GM19455 (cell line): ENCODE results near the gene RIMKLA.

Source experiments
- ATAC-seq: cut with Tn5 transposase; IDR thresholded peaks from one replicate; pipeline ENCODE4 v1.9.1; 2021; ENCODE audit not compliant: unreplicated experiment

Gene RIMKLA

GRCh38 chr1:42427240-42427639, 46.6 kb downstream of the RIMKLA start:
- no peak for ATAC-seq

- ATAC-seq = no peak
Observed at GRCh38 chr1:42429603-42430002, 49.0 kb downstream of the RIMKLA start.

GRCh38 chr1:42430286-42431135, 49.9 kb downstream of the RIMKLA start:
- no peak for ATAC-seq

GRCh38 chr1:42431514-42431913, 50.9 kb downstream of the RIMKLA start:
- no peak for ATAC-seq

DNA sequence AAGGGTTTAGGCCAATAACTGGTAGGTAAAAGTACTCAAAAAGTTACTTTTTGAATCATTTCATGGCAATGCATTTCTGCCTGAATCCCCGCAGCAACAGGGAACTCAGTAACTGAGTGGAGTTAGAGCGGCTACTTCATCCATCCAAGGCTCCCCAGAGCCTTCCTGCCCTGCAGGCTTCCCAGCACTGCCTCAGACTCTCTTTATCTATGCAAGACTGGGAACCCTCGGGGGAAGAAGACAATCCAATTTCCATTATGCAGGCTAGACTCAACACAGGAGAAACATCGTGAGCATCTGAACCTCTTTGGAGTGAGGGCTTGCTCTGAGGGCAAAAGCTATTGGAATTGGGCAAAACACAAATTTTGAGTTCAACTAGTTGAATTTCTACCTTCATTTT, 52.1 kb downstream of the RIMKLA start:
- ATAC-seq = no peak

GRCh38 chr1:42433369-42433768, 52.8 kb downstream of the RIMKLA start:
- no peak for ATAC-seq

DNA sequence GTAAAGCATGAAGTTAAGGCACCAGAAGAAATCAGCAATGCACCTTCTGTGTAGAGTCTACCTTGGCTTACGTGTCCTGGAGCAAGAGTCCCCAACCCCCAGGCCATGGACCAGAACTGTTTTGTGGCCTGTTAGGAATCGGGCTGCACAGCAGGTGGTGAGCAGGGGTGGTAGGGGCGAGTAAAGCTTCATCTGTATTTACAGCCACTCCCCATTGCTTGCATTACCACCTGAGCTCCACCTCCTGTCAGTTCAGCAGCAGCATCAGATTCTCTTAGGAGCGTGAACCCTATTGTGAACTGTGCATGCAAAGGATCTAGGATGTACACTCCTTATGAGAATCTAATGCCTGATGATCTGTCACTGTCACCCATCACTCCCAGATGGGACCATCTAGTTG, 53.7 kb downstream of the RIMKLA start:
- ATAC-seq = no peak

- ATAC-seq = no peak
Observed at GRCh38 chr1:42439940-42440339, 59.3 kb downstream of the RIMKLA start.

DNA sequence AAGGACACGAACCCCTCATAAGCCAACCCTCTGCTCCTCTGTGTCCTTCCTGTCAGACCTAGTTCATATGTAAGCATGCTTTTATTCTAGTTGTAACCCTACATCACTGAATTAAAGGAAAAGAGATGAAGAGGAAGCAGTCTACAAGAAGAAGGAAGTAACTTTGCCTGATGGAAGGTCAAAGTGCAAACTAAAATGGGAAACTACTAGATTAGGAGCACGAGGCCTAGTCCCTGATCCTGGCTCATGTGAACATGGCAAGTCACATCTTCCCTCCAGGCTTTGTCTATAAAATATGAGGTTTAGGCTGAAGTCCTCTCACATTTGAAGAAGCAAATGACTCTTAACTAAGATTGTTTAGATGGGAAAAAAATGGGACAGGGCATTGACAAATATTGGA, 62.1 kb downstream of the RIMKLA start:
- no peak for ATAC-seq

- ATAC-seq = no peak
Observed at GRCh38 chr1:42449256-42449655, 68.7 kb downstream of the RIMKLA start.

DNA sequence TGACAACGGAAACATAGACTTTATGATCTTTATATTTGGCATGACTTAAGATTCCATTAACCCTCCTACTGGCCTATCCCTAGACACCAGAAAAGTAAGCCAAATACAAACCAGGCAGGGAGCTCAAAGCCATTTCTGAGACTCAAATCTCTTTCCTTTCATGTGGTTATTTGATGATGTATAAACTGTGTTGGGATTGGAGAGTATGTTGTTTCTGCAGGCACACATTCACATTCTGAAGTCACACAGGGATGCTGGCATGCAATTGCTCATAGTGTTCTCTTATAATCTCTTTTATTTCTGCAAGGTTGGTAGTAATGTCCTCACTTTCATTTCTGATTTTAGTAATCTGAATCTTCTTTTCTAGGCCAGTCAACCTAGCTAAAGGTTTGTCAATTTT, 69.5 kb downstream of the RIMKLA start:
- no peak for ATAC-seq

DNA sequence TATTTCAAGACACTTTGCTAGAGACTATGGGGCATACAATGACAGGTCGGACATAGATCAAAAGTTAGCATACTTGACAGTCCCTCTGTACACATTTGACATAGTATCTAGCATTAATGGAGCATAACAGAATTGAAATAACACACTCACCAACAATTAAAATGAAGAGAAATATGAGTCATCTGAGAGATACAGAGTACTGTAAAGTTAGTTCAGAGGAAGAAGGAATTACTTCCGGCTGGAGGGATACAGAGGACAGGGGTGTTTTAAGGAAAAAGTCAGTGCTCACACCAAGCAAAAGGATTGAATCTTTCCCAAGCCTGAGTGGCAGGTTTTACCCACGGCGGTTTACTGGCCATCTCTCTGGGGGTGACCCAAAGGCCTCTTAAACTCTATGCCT, 72.8 kb downstream of the RIMKLA start:
- ATAC-seq = no peak

DNA sequence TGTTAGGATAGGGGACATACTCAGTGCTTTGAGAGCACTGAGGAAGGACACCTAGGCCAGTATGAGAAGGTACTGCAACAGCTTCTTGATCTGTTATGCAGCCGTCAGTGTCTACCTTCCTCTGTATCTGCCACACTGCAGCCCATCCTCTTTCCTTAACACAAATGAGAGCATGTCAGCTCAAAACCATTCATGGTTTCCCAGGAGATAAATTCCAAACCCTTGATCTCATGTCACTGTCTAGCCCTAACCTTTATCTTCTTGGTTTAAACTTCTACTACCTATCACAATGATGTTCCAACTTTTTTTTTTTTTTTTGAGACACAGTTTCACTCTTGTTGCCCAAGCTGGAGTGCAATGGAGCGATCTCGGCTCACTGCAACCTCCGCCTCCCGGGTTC, 73.8 kb downstream of the RIMKLA start:
- no peak for ATAC-seq

GRCh38 chr1:42456010-42456753, 75.6 kb downstream of the RIMKLA start, which contains the start of the genes PPCS and ZMYND12:
Gene PPCS (plus strand): TSS chr1:42456543. CDS start chr1:42456566, 23 bp downstream.
Gene ZMYND12 (minus strand): TSS chr1:42456022. CDS start chr1:42455997, 25 bp downstream.
- ATAC-seq = peak; percentile 73

DNA sequence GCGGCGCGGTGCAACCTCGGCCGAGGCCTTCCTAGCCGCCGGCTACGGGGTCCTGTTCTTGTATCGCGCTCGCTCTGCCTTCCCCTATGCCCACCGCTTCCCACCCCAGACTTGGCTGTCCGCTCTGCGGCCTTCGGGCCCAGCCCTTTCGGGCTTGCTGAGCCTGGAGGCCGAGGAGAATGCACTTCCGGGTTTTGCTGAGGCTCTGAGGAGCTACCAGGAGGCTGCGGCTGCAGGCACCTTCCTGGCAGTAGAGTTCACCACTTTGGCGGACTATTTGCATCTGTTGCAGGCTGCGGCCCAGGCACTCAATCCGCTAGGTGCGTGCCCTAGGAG, 76.1 kb downstream of the RIMKLA start:
- ATAC-seq = peak; percentile 65

DNA sequence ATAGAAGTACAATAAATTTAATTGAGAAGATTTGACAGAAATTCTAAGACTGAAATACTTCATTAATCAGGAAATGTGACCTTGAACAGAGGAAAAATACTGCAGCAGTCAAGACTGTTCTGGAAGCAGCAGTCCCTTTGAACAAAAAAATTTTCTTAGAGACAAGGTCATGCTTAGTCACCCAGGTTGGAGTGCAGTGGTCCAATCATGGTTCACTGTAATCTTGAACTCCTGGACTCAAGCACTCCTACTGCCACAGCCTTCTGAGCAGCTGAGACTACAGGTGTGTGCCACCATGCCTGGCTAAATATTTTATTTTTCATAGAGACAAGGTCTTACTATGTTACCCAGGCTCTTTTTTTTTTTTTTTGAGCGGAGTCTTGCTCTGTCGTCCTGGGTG, 80.6 kb downstream of the RIMKLA start:
- ATAC-seq = no peak

DNA sequence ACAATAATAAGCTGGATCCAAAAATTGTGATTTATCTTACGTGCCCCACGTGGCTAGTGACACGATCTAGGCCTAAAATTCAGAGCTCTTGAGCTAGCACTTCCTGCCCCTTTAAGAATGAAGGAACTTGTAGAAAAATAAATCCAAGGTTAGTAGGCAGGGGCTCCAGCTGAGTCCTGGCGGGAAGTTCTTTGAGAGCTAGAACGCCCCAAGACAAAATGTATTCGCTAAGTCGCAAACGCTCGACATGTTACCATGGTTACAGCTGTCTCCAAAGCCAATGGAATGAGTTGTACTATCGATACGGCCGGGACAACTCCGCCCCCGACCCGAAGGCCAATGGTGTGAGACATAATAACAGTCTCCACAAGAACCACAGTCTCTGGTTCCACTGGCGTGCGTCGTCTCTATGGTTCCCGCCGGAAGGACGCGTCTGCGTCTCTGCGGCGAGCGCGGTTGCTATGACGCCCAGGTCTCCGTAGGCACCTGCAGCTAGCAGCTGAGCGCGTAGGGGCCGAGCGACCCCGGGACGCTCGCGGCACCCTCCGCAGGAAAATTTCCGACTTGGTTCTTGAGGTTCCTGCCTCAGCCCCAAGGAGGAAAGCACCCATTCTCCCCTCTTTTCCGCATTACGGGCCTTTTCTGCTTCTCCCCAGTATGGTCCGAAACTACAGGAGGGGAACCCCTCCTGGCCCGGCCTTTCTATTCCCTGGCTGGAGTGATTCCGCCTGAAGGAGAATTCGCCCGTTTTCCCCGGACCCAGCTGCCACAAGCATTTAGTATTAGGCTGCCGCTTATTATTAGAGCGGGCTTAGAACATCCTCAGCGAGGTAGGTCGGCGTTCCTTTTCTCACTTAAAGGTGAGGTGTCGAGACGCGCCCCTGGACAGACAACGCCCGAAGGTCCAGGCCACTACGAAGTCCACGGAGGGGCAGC, 82.5 kb downstream of the RIMKLA start, which contains the start of gene CCDC30:
Gene CCDC30 (plus strand): TSS at position 459 of the 936 bp plus-strand sequence. CDS start 17,266 bp downstream, outside the sequence.
- peak; percentile 99 for ATAC-seq

DNA sequence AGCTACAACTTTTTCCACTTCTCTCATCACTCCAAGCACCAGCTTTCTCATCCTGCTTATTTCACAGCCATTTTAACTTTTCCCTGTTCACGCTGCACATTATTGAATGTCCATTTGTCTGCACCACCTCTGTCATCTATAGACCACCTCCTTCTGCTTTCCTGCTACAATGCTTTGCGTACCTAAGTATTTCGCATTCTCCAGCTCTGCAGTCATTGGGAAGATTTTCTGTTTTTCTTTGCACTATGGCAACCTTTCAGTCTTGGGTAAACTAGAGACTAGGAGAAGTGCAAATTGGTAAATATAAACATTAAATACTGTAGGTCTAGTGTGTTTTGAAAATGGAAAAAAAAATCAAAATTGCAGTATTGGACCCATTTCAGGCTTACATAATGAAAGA, 83.3 kb downstream of the RIMKLA start:
- no peak for ATAC-seq

DNA sequence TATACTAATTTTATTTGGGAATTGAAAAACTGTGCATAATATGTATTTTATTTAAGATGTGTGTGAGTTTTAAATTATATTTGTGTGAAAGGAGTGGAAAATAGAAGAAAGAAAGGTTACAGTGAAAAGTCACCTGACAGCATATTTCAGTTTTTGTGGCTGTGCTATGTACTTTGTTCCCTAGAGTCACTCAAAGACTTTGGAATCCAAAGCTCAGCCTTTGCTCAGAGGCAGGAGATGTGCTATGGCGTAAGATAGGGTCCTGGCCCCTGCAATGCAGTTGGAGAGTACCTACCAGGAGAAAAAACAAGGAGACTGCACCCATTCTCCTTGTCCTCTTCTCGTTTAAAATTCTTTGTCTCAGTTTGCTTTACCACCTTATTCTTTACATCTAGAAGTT, 85.4 kb downstream of the RIMKLA start:
- no peak for ATAC-seq

- no peak for ATAC-seq
Observed at GRCh38 chr1:42469727-42470126, 89.1 kb downstream of the RIMKLA start.
